HFF-Myc (cell line): ENCODE measurements around the gene GRB10.

Source experiments
- DNase-seq: peaks from one replicate; pipeline ENCODE4 v3.0.0-alpha.2; 2011; ENCODE audit warnings: low read depth; ENCODE audit errors: extremely low read depth
- H3K4me3 ChIP-seq: replicated peaks from 2 replicates; pipeline ENCODE4 v1.5.1; 2011; ENCODE audit warnings: low read depth, mild to moderate bottlenecking, control low read depth, low read length
- TF ChIP-seq, protein P1 (sequence below): IDR thresholded peaks from 2 replicates; pipeline ENCODE4 v1.5.1; 2012; ENCODE audit warnings: mild to moderate bottlenecking, low read depth, low read length, control low read depth; ENCODE audit errors: missing control alignments

Gene GRB10

DNA sequence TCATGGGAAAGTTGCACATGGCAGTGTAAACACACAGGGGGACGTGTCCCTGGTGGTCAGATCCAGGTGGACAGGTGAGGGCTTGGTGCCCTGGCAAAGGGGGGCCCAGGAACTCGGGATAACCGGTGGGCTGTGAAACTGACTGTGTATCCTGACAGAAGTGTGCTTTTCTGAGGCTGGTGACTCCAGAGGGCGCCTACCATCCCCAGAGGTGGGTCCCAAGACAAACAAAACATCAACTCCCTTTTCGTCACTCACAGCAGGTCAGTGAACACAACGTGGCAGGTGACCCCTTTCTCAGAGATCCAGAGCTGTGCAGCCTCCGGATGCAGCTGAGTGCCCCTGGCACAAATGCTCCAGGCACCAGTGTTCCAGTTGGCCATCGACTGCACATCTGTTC lies 161.5 kb downstream of the GRB10 start:
- DNase-seq, result no peak
- TF ChIP-seq, protein P1, sequence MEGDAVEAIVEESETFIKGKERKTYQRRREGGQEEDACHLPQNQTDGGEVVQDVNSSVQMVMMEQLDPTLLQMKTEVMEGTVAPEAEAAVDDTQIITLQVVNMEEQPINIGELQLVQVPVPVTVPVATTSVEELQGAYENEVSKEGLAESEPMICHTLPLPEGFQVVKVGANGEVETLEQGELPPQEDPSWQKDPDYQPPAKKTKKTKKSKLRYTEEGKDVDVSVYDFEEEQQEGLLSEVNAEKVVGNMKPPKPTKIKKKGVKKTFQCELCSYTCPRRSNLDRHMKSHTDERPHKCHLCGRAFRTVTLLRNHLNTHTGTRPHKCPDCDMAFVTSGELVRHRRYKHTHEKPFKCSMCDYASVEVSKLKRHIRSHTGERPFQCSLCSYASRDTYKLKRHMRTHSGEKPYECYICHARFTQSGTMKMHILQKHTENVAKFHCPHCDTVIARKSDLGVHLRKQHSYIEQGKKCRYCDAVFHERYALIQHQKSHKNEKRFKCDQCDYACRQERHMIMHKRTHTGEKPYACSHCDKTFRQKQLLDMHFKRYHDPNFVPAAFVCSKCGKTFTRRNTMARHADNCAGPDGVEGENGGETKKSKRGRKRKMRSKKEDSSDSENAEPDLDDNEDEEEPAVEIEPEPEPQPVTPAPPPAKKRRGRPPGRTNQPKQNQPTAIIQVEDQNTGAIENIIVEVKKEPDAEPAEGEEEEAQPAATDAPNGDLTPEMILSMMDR, result no peak
- H3K4me3 ChIP-seq, result no peak overlapping the region

DNA sequence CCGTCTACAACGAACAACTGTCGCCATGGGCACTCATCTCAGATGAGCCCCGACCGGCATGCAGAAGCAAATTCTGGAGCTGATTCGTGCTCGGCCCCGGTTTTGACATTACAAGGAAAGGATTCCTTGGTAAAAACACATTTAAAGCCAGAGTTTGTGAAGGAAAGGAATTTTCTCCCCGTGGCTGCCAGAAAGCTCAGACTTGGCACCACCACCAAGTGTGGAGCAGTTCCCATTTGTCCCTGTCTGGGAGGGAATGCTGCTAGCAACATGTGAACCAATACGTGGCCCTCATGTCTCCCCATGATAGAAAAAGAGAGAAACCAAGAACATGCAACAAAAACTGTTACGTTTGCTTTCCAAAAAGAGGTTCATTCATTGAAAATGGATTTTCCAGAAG lies 162.3 kb downstream of the GRB10 start:
- no peak overlapping the region for H3K4me3 ChIP-seq
- DNase-seq, result no peak
- TF ChIP-seq, protein P1, result no peak

- no peak overlapping the region for H3K4me3 ChIP-seq
- TF ChIP-seq, protein P1, result no peak
- no peak for DNase-seq
These were observed 163.0 kb downstream of the GRB10 start for GRCh38 chr7:50619684-50620083.

- no peak overlapping the region for H3K4me3 ChIP-seq
- TF ChIP-seq, protein P1, result no peak
- DNase-seq, result no peak
These were observed 164.4 kb downstream of the GRB10 start for GRCh38 chr7:50618281-50618680.

- TF ChIP-seq, protein P1, result no peak
- DNase-seq, result no peak
- H3K4me3 ChIP-seq, result no peak overlapping the region
These were observed 167.1 kb downstream of the GRB10 start for GRCh38 chr7:50615519-50616080.

DNA sequence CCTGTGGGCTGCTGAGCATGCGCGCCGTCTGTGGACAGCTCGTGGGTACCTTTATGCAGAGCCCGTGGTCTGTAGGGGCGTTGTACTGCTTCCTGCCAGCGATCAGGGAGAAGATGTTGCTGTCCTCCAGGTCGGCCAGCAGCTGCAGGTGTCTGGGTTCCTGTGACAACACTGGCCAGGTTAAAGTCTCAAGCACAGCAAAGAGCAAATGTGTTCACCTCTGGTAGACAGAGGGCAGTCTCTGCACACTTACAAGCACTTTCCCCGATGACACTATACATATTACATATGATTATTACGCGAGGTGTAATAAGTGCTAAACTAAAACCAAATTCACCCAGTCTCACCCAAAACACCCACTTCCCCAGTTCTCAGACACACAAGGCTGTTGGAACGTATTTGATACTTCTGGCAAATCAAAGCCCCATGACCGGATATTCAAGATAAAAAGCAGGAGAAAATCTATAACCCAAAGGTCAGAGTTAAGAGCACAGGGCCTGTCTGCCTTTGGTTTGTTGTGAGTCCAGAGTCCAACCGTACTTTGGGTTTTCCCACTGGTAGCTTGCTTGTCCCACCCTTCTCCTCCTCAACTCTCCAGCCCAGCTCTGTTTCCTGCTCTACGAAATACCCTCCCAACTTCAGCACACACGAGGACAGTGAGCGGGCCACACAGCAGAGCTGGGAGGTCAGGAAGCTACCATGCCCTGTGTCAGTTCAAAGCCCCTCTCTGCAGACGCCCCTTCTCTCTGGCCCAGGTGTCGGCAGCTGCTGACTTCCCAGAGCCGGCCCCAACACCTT lies 167.8 kb downstream of the GRB10 start:
- no peak for DNase-seq
- no peak overlapping the region for H3K4me3 ChIP-seq
- TF ChIP-seq, protein P1, result peak; percentile 7
